VCaP (cell line): ENCODE measurements around the gene HEXB.
A peak's percentile ranks its signal among the peaks of the same experiment; 100 is the strongest.

Experiments used
- H3K27ac ChIP-seq: fragments of 450-650 bp; 2 replicates; pipeline ENCODE4 v1.5.1; 2017
- TF ChIP-seq, protein P1 (sequence below): fragments of 450-650 bp; conservative IDR thresholded peaks from 2 replicates; pipeline ENCODE4 v1.5.1; 2017; ENCODE audit warnings: mild to moderate bottlenecking, moderate library complexity

HEXB gene

GRCh38 chr5:74767579-74767913 is 82.5 kb downstream of the HEXB start:
- peak overlapping the region; percentile 81 for H3K27ac ChIP-seq
- TF ChIP-seq, protein P1, sequence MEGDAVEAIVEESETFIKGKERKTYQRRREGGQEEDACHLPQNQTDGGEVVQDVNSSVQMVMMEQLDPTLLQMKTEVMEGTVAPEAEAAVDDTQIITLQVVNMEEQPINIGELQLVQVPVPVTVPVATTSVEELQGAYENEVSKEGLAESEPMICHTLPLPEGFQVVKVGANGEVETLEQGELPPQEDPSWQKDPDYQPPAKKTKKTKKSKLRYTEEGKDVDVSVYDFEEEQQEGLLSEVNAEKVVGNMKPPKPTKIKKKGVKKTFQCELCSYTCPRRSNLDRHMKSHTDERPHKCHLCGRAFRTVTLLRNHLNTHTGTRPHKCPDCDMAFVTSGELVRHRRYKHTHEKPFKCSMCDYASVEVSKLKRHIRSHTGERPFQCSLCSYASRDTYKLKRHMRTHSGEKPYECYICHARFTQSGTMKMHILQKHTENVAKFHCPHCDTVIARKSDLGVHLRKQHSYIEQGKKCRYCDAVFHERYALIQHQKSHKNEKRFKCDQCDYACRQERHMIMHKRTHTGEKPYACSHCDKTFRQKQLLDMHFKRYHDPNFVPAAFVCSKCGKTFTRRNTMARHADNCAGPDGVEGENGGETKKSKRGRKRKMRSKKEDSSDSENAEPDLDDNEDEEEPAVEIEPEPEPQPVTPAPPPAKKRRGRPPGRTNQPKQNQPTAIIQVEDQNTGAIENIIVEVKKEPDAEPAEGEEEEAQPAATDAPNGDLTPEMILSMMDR = no peak
